Colonic mucosa (tissue), 4 donors: ENCODE results near the gene CACNG4. TPM values are rescaled to one million over a fixed set of nuclear protein-coding genes. Genes with fewer than 3 reads are reported as not detected.

ENCODE experiments used
- DNase-seq: peaks from one replicate; pipeline ENCODE4 v3.0.0-alpha.2; 2020
- H3K27ac ChIP-seq: fragments of 200-600 bp; one replicate; pipeline ENCODE4 v1.8.0; 2021
- H3K27me3 ChIP-seq: fragments of 200-600 bp; one replicate; pipeline ENCODE4 v1.8.0; 2021
- H3K36me3 ChIP-seq: fragments of 200-600 bp; one replicate; pipeline ENCODE4 v1.8.0; 2021
- H3K4me1 ChIP-seq: fragments of 200-600 bp; one replicate; pipeline ENCODE4 v1.8.0; 2021; ENCODE audit warnings: mild to moderate bottlenecking
- H3K4me3 ChIP-seq: fragments of 200-600 bp; one replicate; pipeline ENCODE4 v1.8.0; 2021
- H3K9ac ChIP-seq, 2 donors: one replicate each; pipeline ENCODE4 v1.7.0; 2013; ENCODE audit warnings: control low read depth in 2 of 2, low read depth in 2 of 2, low read length in 2 of 2
- H3K9me3 ChIP-seq: fragments of 200-600 bp; one replicate; pipeline ENCODE4 v1.8.0; 2021
- intact Hi-C: fragments of 100-400 bp; cut with DNase I; formaldehyde crosslinking; loops from one replicate; pipeline ENCODE4 v1.14.1; 2022
- total RNA-seq, 2 donors: library from RNA; stranded (reverse); fragmentation: NEBNext Ultra II Directional in 1 of 2; extraction: Animal tissue kit (Norgen Biotek cat#: 25700) in 1 of 2; gene quantifications; one replicate each; pipeline ENCODE4 v1.2.1, GENCODE V29; 2021
- TF ChIP-seq, protein P1 (sequence below): fragments of 200-600 bp; IDR thresholded peaks from one replicate; pipeline ENCODE4 v1.8.0; 2022; ENCODE audit warnings: antibody characterized with exemption, mild to moderate bottlenecking
- donor health status: healthy.
- donor health status: DM: no; HTN: no; CAD: no.
- donor health status: DM: no; HTN: no; CAD: no.

The CACNG4 gene
- total RNA-seq, 2 donors from 2014 or later: 0.20 to 0.35 TPM

GRCh38 chr17:66939461-66940114 is 24.9 kb upstream of the CACNG4 start:
- no peak overlapping the region for H3K9ac ChIP-seq
- H3K4me1 ChIP-seq: no peaks in the 10 kb centered on the region
- intact Hi-C loops: no loop called here
- TF ChIP-seq, protein P1, sequence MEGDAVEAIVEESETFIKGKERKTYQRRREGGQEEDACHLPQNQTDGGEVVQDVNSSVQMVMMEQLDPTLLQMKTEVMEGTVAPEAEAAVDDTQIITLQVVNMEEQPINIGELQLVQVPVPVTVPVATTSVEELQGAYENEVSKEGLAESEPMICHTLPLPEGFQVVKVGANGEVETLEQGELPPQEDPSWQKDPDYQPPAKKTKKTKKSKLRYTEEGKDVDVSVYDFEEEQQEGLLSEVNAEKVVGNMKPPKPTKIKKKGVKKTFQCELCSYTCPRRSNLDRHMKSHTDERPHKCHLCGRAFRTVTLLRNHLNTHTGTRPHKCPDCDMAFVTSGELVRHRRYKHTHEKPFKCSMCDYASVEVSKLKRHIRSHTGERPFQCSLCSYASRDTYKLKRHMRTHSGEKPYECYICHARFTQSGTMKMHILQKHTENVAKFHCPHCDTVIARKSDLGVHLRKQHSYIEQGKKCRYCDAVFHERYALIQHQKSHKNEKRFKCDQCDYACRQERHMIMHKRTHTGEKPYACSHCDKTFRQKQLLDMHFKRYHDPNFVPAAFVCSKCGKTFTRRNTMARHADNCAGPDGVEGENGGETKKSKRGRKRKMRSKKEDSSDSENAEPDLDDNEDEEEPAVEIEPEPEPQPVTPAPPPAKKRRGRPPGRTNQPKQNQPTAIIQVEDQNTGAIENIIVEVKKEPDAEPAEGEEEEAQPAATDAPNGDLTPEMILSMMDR: no peak
- H3K27me3 ChIP-seq: no peaks in the 10 kb centered on the region
- no peak overlapping the region for H3K27ac ChIP-seq
- no peak for DNase-seq
- no peak overlapping the region for H3K4me3 ChIP-seq
- H3K36me3 ChIP-seq: no peaks in the 10 kb centered on the region
- H3K9me3 ChIP-seq: no peaks in the 10 kb centered on the region

GRCh38 chr17:66941249-66941648 is 23.3 kb upstream of the CACNG4 start:
- intact Hi-C loops: no loop called here
- H3K27ac ChIP-seq: no peak overlapping the region
- no peaks in the 10 kb centered on the region for H3K4me1 ChIP-seq
- TF ChIP-seq, protein P1: no peak
- no peaks in the 10 kb centered on the region for H3K36me3 ChIP-seq
- H3K9me3 ChIP-seq: no peaks in the 10 kb centered on the region
- H3K4me3 ChIP-seq: no peak overlapping the region
- H3K9ac ChIP-seq: no peak overlapping the region
- H3K27me3 ChIP-seq: no peaks in the 10 kb centered on the region
- DNase-seq: no peak

DNA sequence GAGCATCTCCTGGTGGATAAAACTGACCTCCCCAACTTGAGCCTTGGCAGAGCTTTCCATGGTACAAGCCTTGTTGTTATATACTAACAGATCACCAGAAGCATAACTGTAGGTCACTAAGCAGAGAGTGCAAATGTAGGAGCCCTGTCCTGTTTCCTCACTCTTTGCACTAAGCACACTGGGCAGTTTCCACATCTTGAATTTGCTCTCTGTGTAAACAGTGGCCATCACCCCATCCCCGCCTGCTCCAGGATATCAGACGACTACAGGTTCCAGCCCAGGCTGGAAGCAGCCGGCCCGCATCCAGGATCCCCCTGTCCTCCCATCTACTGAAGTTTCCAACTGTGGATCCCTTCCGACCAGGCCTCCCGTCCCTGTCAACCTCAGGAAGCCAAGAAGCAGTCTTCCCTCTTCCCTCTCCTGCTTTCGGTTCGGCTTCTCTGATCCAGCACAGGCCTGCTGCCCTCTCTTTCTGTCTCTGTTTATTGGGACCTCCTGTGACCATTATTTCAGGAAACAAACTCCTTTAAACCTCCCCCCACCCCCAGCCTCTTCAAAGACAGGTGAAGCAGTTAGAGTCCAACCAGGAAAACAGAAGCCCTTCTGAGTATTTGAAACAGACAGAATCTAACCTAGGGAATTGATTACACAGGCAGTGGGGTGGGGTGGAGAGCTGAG is 22.6 kb upstream of the CACNG4 start:
- intact Hi-C loops: no loop called here
- TF ChIP-seq, protein P1: no peak
- Histone ChIP-seq H3K36me3 (no peaks in the 10 kb centered on the region), H3K27ac (no peak overlapping the region), H3K4me1 (no peaks in the 10 kb centered on the region), H3K9ac (no peak overlapping the region), H3K27me3 (no peaks in the 10 kb centered on the region), H3K4me3 (no peak overlapping the region), H3K9me3 (no peaks in the 10 kb centered on the region)
- no peak for DNase-seq

- TF ChIP-seq, protein P1: no peak
- no peak for DNase-seq
- Histone ChIP-seq H3K36me3 (no peaks in the 10 kb centered on the region), H3K9ac (no peak overlapping the region), H3K4me1 (no peaks in the 10 kb centered on the region), H3K27me3 (no peaks in the 10 kb centered on the region), H3K4me3 (no peak overlapping the region), H3K27ac (no peak overlapping the region), H3K9me3 (no peaks in the 10 kb centered on the region)
- intact Hi-C loops: no loop called here
These were observed 21.8 kb upstream of the CACNG4 start for GRCh38 chr17:66942451-66943264.

DNA sequence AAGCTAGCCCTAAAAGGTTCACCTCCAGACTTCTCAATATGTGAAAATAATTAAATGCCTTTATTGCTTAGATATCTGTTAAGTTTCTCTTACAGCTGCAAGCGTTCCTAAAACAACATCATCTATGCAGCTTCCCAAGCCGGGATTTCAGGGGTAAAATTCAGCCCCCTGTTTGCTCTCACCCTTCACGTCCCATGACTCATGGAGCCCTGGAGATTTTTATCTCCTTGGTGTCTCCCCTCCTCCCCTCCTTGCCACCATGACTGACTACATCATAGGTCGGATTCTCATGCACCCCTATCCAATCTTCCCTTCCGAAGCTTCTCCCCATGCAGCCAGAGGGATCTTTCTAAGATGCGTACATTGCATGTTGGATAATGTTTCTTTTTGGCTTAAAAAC is 21.0 kb upstream of the CACNG4 start:
- H3K27ac ChIP-seq: no peak overlapping the region
- no peaks in the 10 kb centered on the region for H3K36me3 ChIP-seq
- H3K9me3 ChIP-seq: no peaks in the 10 kb centered on the region
- DNase-seq: no peak
- intact Hi-C loops: no loop called here
- H3K4me1 ChIP-seq: no peaks in the 10 kb centered on the region
- TF ChIP-seq, protein P1: no peak
- H3K4me3 ChIP-seq: no peak overlapping the region
- no peak overlapping the region for H3K9ac ChIP-seq
- H3K27me3 ChIP-seq: no peaks in the 10 kb centered on the region
